NCI-H2081 treated with DMSO at 0.1 percent for 48 hours (cell line): Measurements from ENCODE around the gene B3GALT5.
A peak's percentile ranks its signal among the peaks of the same experiment; 100 is the strongest.

ENCODE experiments used
- DNase-seq: peaks from one replicate; lab custom pipeline; 2025; lab: John Stamatoyannopoulos, UW

Gene B3GALT5

DNA sequence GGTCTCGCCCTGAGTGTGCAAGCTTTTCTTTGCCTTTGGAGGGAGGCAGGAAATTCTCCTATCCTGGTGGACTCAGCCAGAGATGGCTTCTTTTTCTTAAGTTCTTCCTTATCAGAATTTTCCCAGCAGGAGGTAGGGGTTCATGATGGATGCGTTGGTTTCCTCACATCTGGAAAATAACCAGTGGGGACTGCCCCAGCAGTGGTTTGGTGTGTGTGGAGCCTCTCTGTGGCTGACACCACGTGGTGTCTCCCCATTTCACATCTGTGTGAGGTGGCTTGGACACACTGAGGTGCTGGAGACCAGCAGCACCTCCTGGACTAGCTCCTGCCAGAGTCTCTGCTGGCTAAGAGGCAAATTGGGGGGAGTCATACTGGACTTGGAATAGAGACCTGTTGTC is 32.6 kb downstream of the B3GALT5 start:
- no peak for DNase-seq

GRCh38 chr21:39647476-39647875 is 34.7 kb downstream of the B3GALT5 start:
- no peak for DNase-seq

GRCh38 chr21:39648879-39649278 is 36.1 kb downstream of the B3GALT5 start:
- no peak for DNase-seq

- no peak for DNase-seq
These were observed 36.8 kb downstream of the B3GALT5 start for GRCh38 chr21:39649526-39649925.

DNA sequence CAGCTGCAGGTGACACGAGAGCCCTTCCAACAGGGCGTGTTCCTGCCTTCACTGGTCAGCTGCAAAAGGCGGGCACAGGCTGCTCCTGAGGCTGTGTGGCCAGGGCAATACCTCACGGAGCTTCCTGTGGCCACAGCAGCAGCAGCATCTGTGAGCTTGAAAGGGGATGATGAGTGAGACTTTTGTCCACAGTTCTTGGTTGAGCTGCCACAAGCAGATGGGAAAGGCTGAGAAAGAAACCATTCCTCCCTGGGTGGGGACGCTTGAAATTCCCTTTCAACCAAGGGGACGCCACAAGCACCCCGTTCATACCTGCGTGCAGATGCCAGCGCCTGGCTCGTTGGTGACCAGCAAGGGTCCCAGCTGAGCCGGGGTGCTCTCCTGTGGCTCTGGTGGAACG is 37.6 kb downstream of the B3GALT5 start:
- no peak for DNase-seq

- DNase-seq: no peak
These were observed 38.1 kb downstream of the B3GALT5 start for GRCh38 chr21:39650801-39651200.

DNA sequence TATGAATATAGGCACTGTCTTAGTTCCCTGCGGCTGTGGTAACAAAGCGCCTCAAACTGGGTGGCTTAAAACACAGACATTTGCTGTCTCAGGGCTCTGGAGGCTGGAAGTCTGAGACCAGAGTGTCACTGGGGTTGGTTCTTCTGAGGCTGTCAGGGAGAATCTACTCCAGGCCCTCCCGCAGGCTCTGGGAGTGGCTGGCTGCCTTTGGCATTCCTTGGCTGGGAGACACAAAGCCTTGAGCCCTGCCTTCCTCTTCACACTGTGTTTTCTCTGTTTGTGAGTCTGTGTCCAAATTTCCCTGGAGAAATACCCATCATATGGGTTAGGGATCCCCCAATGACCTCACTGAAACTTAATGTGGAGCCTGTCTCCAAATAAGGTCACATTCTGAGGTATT is 38.5 kb downstream of the B3GALT5 start:
- DNase-seq: no peak

- no peak for DNase-seq
These were observed 42.2 kb downstream of the B3GALT5 start for GRCh38 chr21:39654951-39655350.

DNA sequence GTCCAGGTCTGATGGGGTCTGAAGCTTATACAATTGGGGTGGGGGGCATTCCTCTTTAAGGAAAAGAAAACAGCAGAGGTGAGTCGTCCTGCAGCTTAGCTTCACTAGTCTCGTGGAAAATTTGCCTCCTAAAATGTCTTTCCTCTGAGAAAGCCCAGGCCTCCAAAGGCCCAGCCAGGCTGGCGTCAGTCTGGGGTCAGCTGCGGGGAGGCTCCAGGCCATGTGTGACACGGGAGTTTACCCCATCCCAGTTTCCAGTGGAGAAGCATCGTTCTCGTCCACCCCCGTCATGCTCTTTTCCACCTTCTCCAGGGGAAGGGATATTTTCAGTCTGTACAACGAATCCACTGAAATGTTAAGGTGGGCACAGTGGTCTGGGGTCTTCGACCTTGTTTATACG is 42.8 kb downstream of the B3GALT5 start:
- DNase-seq: no peak

GRCh38 chr21:39656209-39656608 is 43.5 kb downstream of the B3GALT5 start:
- no peak for DNase-seq

DNA sequence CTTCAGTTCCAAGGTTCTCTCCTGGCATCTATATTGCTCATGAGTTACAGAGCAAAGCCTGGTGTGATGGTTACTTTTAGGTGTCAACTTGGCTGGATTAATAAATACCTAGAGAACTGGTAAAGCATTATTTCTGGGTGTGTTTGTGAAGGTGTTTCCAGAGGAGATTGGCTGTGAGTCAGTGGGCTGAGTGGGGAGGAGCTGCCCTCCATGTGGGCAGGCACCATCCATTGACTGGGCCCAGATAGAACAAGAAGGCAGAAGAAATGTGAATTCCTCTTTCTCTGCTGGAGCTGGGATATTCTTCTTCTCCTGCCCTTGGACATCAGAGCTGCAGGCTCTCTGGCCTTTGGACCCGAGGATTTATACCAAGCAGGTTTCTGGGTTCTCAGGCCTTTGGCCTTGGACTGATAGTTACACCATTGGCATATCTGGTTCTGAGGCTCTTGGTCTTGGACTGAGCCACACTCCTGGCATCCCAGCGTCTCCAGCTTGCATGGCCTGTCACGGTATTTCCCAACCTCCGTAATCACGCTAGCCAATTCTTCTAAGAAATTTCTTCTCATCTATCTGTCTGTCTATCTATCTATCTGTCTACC is 44.5 kb downstream of the B3GALT5 start:
- no peak for DNase-seq

DNA sequence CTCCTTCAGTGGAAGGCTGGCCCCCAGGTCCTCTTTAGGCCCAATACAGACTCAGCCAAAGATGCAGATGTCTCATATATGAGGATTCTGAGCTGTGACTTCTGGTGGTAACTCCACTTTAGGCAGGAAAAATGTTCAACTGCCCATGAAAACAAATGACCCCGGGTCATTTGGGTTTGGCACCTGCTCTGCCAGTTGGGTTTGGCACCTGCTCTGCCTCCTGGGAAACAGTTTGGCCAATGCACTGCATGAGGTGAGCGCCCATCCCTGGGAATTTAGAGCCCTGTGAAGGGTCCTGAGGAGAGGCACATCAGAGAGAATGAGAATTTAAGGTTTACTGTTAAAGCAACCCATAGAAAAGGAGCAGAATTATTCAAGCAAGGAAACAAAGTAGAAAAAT is 45.3 kb downstream of the B3GALT5 start:
- DNase-seq: no peak

GRCh38 chr21:39659070-39659815 is 46.5 kb downstream of the B3GALT5 start:
- DNase-seq: no peak

DNA sequence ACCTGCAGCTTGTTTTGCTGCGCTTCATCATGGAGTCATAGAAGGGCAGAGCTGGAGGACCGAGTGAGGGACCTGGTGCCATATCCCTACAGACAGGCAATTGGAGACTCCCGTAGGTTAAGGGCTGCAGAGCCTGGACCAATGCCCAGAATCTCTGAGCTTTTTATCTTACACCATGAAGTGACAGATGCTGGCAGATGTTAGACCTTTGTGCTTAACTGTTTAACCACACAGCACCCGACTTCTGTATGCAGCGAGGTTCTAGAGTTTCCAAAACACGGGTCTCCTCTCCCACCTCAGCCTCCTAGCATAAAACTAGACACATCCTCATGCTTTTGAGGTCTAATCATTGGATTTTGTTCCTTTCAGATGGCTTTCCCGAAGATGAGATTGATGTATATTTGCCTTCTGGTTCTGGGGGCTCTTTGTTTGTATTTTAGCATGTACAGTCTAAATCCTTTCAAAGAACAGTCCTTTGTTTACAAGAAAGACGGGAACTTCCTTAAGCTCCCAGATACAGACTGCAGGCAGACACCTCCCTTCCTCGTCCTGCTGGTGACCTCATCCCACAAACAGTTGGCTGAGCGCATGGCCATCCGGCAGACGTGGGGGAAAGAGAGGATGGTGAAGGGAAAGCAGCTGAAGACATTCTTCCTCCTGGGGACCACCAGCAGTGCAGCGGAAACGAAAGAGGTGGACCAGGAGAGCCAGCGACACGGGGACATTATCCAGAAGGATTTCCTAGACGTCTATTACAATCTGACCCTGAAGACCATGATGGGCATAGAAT is 47.6 kb downstream of the B3GALT5 start:
- DNase-seq: peak; percentile 36

GRCh38 chr21:39661121-39661520 is 48.4 kb downstream of the B3GALT5 start:
- DNase-seq: no peak

DNA sequence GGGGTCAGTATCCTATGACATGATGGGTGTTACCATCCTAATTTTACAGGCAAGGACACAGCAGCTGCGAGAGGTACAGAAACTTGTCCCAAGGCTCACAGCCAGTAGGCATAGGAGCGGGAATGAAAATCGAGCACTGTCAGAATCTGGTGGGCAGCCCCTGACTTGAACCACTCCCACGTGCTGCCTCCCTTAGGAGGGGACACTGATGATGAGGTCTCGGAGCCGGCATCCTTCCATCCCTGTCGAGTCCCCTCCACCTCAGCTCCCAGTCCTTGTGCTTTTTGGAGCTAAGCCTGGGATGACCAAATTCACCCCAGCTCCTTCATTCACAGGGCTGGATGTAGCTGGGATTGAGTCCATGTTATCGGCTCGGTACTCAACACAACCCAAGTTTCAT is 49.0 kb downstream of the B3GALT5 start:
- DNase-seq: no peak

GRCh38 chr21:39662411-39662953 is 49.7 kb downstream of the B3GALT5 start:
- no peak for DNase-seq

GRCh38 chr21:39663066-39663465 is 50.3 kb downstream of the B3GALT5 start:
- DNase-seq: no peak

DNA sequence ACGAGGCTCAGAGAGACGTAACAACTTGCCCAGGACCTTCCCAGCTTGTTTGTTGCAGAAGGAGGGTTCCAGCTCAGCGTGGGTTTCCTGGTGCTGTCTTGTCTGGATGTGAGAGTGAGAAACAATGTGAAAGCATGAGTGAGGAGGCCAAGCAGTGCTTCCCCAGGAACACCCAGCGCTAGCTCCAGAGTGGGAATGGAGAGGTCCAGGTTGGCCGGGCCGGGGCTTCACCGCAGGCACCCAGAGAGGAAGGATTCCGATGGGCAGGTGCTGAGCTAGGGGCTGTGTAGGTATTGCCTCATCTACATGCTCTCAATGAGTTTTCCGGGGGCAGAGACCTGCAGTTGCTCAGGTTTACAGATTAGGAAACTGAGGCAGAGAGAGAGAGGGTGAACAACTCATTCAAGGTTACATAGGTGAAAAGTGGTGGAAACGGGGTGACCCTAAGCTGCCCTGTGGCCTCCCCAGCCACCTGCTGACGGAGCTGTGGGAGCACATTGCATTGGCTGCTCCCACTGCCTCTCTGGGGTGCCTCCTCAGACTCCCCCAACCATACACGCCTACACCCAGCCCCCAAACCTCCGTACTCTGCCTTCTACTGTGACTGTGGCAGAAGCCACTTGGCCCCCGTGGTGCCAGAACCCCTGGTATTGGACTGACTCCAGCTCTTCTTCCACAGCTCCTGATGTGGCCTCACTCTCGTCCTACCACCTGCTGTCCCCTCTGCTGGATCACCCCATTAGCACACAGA is 51.2 kb downstream of the B3GALT5 start:
- DNase-seq: no peak

GRCh38 chr21:39664586-39664985 is 51.8 kb downstream of the B3GALT5 start:
- no peak for DNase-seq

DNA sequence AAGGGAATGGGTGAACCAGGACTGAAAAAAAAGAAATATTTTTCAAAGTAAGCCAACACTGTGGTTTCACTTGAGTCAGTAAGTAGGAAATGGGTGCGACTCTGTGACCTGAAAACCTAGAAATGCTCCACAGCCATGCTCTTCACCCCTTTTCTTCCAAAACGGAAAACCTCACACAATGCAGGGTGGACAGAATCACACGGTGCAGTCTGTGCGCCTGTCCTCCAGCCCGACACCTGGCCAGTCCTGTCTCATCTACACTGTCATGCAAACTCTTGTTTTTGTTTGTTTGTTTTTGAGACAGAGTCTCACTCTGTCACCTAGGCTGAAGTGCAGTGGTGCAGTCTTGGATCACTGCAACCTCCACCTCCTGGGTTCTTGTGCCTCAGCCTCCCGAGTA is 53.3 kb downstream of the B3GALT5 start:
- DNase-seq: no peak

DNA sequence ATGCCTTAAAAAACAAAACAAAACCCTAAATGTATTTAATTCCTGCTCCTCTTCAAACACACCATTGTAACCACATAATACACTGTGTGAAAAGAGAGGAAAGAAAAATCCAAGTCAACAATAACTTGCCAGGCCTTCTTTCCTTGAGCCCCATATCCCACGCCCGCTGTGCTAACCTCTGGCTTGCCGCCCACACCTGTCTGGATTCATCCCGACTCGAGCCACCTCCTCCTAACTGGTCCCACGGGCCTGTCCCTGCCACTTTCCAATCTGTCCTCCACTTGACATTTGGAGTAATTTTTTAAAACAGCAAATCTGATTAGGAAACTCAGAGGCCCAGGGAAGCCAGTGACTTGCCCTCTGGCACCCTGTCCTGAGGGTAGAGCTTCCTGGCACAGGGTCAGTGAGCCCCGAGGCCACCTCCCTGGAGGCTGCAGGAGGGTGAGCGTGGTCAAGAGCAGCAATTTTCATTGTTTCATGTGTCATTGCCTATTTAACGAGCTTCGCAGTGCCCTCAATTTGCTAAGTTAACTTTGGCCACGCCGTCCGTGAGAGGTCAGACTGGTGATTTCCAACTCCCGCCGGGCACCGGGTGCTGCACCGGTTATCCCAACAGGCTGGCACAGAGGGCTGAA is 54.1 kb downstream of the B3GALT5 start:
- DNase-seq: no peak
